HG02610 (cell line): ENCODE results near the gene NXNL1.

ENCODE experiments used
- ATAC-seq: cut with Tn5 transposase; IDR thresholded peaks from one replicate; pipeline ENCODE4 v1.9.1; 2021; ENCODE audit warnings: mild to moderate bottlenecking, moderate library complexity; ENCODE audit not compliant: unreplicated experiment

NXNL1 gene

GRCh38 chr19:17458970-17459369 lies 1.8 kb downstream of the NXNL1 start:
- ATAC-seq: no peak

DNA sequence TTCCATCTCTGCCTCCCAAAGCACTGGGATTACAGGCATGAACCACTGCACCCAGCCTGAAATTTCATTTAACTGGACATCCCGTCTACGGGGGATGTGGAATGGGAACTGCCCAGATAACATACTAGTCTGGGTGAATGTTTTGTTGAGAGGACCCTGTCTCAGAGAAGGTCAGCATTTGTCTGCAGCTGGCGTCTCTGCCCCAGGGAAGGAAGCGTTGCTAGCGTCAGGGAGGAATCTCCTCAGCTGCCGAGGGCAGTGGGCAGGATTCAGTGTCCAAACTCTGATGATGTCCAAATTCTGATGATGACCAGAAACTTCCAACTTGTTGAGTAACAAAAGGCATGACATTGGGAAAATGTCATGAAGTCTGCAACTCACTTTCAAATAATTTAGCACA lies 3.1 kb downstream of the NXNL1 start:
- ATAC-seq: no peak

- ATAC-seq: no peak
Observed at GRCh38 chr19:17456127-17456526, 4.6 kb downstream of the NXNL1 start.

GRCh38 chr19:17455308-17456123 lies 5.2 kb downstream of the NXNL1 start:
- no peak for ATAC-seq

GRCh38 chr19:17454576-17455071 lies 6.1 kb downstream of the NXNL1 start:
- ATAC-seq: no peak

- no peak for ATAC-seq
Observed at GRCh38 chr19:17451820-17452219, 8.9 kb downstream of the NXNL1 start.

- ATAC-seq: peak; percentile 42
Observed at GRCh38 chr19:17450264-17451075, 10.3 kb downstream of the NXNL1 start.

DNA sequence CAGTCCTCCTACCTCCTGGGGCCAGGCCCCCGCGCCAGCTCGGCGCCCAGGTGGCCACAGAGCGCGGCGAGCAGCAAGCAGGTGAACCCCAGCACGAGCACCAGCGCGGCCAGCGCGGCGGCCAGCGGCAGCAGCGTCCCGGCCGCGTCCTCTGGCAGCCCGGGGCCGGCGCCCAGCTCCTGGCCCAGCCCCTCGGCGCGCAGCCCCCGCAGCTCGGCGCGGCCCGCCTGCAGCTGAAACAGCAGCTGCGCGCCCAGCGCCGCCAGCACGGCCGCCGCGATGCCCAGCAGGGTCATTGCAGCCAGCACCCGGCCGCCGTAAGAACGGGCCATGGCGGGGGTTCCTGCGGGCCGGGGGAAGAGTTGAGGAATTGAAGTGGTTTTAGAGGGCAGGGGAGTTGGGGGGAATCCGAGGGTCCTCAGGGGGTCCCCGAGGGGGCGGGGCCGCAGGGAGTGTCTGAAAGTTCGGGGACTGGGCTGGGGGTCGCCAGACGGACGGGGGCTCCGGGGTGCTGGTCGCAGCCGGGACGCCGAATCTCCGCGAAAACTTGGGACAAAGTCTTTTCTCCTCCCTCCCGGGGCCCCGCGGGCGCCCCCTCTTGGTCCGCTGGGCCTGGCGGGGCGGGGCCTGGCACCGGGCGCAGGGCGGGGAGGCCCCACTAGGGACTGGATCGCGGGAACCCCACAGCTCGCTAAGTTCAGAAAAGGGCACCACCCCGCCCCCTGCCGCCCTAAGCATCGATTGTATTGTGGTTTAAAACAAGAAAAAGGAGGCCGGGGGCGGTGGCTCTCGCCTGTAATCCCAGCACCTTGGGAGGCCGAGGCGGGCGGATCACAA lies 12.4 kb downstream of the NXNL1 start, which contains the start of gene TMEM221:
TMEM221 (minus strand) TSS at position 538 of the 837 bp plus-strand sequence; CDS start at position 332, 206 bp downstream.
- ATAC-seq: no peak

GRCh38 chr19:17447704-17448130 lies 13.0 kb downstream of the NXNL1 start:
- ATAC-seq: no peak

DNA sequence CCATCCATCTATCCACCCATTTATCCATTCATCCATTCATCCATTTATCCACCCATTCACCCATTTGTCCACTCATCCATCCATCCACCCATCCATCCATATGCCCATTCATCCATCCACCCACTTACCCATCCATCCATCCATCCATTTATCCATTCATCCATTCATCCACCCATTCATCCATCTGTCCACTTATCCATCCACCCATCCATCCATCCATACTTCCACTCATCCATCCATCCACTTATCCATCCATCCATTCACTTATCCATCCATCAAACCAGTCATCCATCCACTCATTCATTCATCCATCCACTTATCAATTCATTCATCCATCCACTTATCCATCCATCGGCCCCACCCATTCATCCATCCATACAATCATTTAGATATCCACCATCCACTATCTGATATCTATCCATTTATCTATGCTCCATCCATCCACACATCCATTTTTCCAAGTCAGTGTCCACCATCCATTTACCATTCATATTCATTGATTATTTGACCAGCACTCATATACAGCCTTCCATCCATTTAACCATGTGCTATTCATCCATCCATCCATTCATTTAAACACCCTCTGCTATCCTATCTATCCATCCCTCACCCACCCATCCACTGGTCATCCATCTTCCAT lies 15.1 kb downstream of the NXNL1 start:
- no peak for ATAC-seq

- ATAC-seq: no peak
Observed at GRCh38 chr19:17441241-17442021, 19.3 kb downstream of the NXNL1 start.

GRCh38 chr19:17436874-17437267 lies 23.9 kb downstream of the NXNL1 start:
- ATAC-seq: no peak

GRCh38 chr19:17436094-17436873 lies 24.4 kb downstream of the NXNL1 start:
- no peak for ATAC-seq

- no peak for ATAC-seq
Observed at GRCh38 chr19:17435218-17435617, 25.5 kb downstream of the NXNL1 start.

- no peak for ATAC-seq
Observed at GRCh38 chr19:17431417-17431816, 29.3 kb downstream of the NXNL1 start.

DNA sequence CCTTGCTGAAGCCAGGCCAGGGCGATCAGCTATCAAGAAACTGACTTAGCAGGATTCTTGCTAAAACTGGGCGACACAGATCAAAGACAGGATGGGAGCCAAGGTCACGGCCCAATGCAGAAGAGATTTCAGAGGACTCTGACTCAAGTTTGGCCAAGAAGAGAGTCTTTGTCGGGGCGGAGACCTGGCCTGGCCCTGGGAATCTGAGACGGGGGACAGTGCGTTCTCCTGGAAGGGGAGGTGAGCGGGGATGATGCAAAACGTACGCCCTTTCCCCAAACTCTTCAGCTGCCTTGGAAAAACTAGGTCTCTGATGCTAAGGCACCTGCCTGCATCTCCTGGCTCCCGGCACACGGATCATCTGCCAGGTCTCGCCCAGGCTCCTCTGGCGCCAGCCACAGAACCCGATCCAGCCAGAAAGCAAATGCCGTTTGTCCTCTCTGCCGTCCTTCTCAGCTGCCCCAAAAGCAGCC lies 31.0 kb downstream of the NXNL1 start:
- no peak for ATAC-seq

- no peak for ATAC-seq
Observed at GRCh38 chr19:17424743-17425365, 35.9 kb downstream of the NXNL1 start.
